ENCODE data around the gene NPEPPS. TPM values are rescaled to one million over a fixed set of nuclear protein-coding genes. Genes with fewer than 3 reads are reported as not detected.
"Not testable (repeated sequence)": the region's sequence is repeated elsewhere in the genome, so short reads cannot be mapped to it uniquely, and the experiment has no call there.

Gene NPEPPS
- total and polyA plus RNA-seq, 2 of the 8 experiments (the other 6 are each of a cell fraction or from before 2014, with no cell fraction given): 53.6 to 118 TPM

DNA sequence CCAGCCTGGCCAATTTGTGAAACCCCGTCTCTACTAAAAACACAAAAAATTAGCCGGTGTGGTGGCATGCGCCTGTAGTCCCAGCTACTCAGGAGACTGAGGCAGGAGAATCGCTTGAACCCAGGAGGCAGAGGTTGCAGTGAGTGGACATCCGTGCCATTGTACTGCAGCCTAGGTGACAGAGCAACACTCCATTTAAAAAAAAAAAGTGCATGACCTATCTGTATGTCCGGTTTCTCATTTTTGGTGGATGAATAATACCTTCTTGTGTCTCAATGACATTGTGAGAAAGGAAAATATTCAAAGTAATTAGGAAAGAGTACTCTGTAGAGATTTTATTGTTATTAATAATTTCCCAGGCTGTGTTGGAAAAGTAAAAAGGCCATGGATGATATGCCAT, 17.6 kb upstream of the NPEPPS start:
- H3K4me3 ChIP-seq (ENCODE audit: extremely low read depth in 1 of 4, insufficient read depth in 2 of 4, low read depth in 3 of 4, low read length in 4 of 4); H3K79me1 ChIP-seq (ENCODE audit: low read depth, low read length); H4K5ac ChIP-seq (ENCODE audit: insufficient read length, low read depth, low read length); H2BK12ac ChIP-seq (ENCODE audit: low read depth, low read length); CTCF ChIA-PET (ENCODE audit: partially characterized antibody); H3K4me2 ChIP-seq (ENCODE audit: insufficient read depth in 1 of 2, low read depth in 2 of 2, low read length in 2 of 2); H3K79me2 ChIP-seq (ENCODE audit: control insufficient read depth in 1 of 2, insufficient read depth in 2 of 2, low read length in 2 of 2); H2BK5ac ChIP-seq (ENCODE audit: low read depth, low read length); H4K91ac ChIP-seq (replicated peaks; ENCODE audit: insufficient read length, low read length); H3K23ac ChIP-seq (ENCODE audit: insufficient read length); POLR2A ChIA-PET (ENCODE audit: partially characterized antibody); H3K27me3 ChIP-seq (replicated peaks in 1 of 4; ENCODE audit: control insufficient read depth in 3 of 4, extremely low read depth in 1 of 4, insufficient read depth in 3 of 4, low read length in 3 of 4); H2AK5ac ChIP-seq (ENCODE audit: low read depth, low read length); H2BK120ac ChIP-seq (replicated peaks; ENCODE audit: low read depth, low read length); H3K18ac ChIP-seq (ENCODE audit: extremely low read depth, low read length); H3K4ac ChIP-seq (replicated peaks; ENCODE audit: insufficient read length, low read depth, low read length); H3K56ac ChIP-seq (replicated peaks; ENCODE audit: insufficient read length, low read depth, low read length); H3K36me3 ChIP-seq (ENCODE audit: control insufficient read depth in 2 of 4, insufficient read depth in 4 of 4, low read length in 3 of 4); H3K9ac ChIP-seq (replicated peaks in 1 of 4; ENCODE audit: extremely low read depth in 1 of 4, low read depth in 3 of 4, low read length in 3 of 4); FAIRE-seq; H3K27ac ChIP-seq (ENCODE audit: low read depth, low read length); H3K9me3 ChIP-seq (ENCODE audit: insufficient read depth in 2 of 2, low read depth in 1 of 2, low read length in 1 of 2); H3K23me2 ChIP-seq (ENCODE audit: low read depth, low read length); H3K14ac ChIP-seq (ENCODE audit: insufficient read length); H2BK20ac ChIP-seq (ENCODE audit: low read length); H3K4me1 ChIP-seq (replicated peaks in 1 of 4; ENCODE audit: control insufficient read depth in 3 of 4, insufficient read depth in 4 of 4, low read length in 3 of 4); H2BK15ac ChIP-seq (ENCODE audit: low read length); DNase-seq (ENCODE audit: low read depth in 1 of 2, low spot score in 2 of 2); H4K8ac ChIP-seq (ENCODE audit: extremely low read depth, insufficient read depth, low read length); H4K20me1 ChIP-seq (replicated peaks in 1 of 2; ENCODE audit: control insufficient read depth in 1 of 2, insufficient read depth in 2 of 2, low read length in 2 of 2); H2AFZ ChIP-seq (ENCODE audit: low read length): not testable (repeated sequence)
- WGBS, 2 experiments (ENCODE audit: extremely low coverage in 1 of 2, insufficient coverage in 1 of 2, insufficient read length in 1 of 2, insufficient replicate concordance in 2 of 2, low coverage in 1 of 2, low lambda C conversion rate in 2 of 2, missing lambda C conversion rate in 1 of 2): 86% methylated on average over 6 of the region's 6 CpGs; no CpG with 5 or more reads in 1 of the 2 experiments

GRCh38 chr17:47518880-47519279, 12.0 kb upstream of the NPEPPS start:
- DNase-seq (ENCODE audit: low read depth in 1 of 2, low spot score in 2 of 2); H3K4me1 ChIP-seq (replicated peaks in 1 of 4; ENCODE audit: control insufficient read depth in 3 of 4, insufficient read depth in 4 of 4, low read length in 3 of 4); H3K56ac ChIP-seq (replicated peaks; ENCODE audit: insufficient read length, low read depth, low read length); H3K4ac ChIP-seq (replicated peaks; ENCODE audit: insufficient read length, low read depth, low read length); H4K8ac ChIP-seq (ENCODE audit: extremely low read depth, insufficient read depth, low read length); H3K9ac ChIP-seq (replicated peaks in 1 of 4; ENCODE audit: extremely low read depth in 1 of 4, low read depth in 3 of 4, low read length in 3 of 4); H3K79me2 ChIP-seq (ENCODE audit: control insufficient read depth in 1 of 2, insufficient read depth in 2 of 2, low read length in 2 of 2); H4K20me1 ChIP-seq (replicated peaks in 1 of 2; ENCODE audit: control insufficient read depth in 1 of 2, insufficient read depth in 2 of 2, low read length in 2 of 2); POLR2A ChIA-PET (ENCODE audit: partially characterized antibody); H2AFZ ChIP-seq (ENCODE audit: low read length); H3K23ac ChIP-seq (ENCODE audit: insufficient read length); H2BK20ac ChIP-seq (ENCODE audit: low read length); H2BK12ac ChIP-seq (ENCODE audit: low read depth, low read length); H3K27ac ChIP-seq (ENCODE audit: low read depth, low read length); H2BK15ac ChIP-seq (ENCODE audit: low read length); H4K91ac ChIP-seq (replicated peaks; ENCODE audit: insufficient read length, low read length); H2AK5ac ChIP-seq (ENCODE audit: low read depth, low read length); H3K36me3 ChIP-seq (ENCODE audit: control insufficient read depth in 2 of 4, insufficient read depth in 4 of 4, low read length in 3 of 4); H3K23me2 ChIP-seq (ENCODE audit: low read depth, low read length); H3K4me3 ChIP-seq (ENCODE audit: extremely low read depth in 1 of 4, insufficient read depth in 2 of 4, low read depth in 3 of 4, low read length in 4 of 4); H3K18ac ChIP-seq (ENCODE audit: extremely low read depth, low read length); FAIRE-seq; H3K9me3 ChIP-seq (ENCODE audit: insufficient read depth in 2 of 2, low read depth in 1 of 2, low read length in 1 of 2); H3K14ac ChIP-seq (ENCODE audit: insufficient read length); H4K5ac ChIP-seq (ENCODE audit: insufficient read length, low read depth, low read length); H3K27me3 ChIP-seq (replicated peaks in 1 of 4; ENCODE audit: control insufficient read depth in 3 of 4, extremely low read depth in 1 of 4, insufficient read depth in 3 of 4, low read length in 3 of 4); H2BK5ac ChIP-seq (ENCODE audit: low read depth, low read length); H2BK120ac ChIP-seq (replicated peaks; ENCODE audit: low read depth, low read length); H3K4me2 ChIP-seq (ENCODE audit: insufficient read depth in 1 of 2, low read depth in 2 of 2, low read length in 2 of 2); H3K79me1 ChIP-seq (ENCODE audit: low read depth, low read length); CTCF ChIA-PET (ENCODE audit: partially characterized antibody): not testable (repeated sequence)

All from H1 (cell line).